Measurements from ENCODE around the gene S100A1. TPM values are rescaled to one million over a fixed set of nuclear protein-coding genes. Genes with fewer than 3 reads are reported as not detected.
A peak's percentile ranks its signal among the peaks of the same experiment; 100 is the strongest.

Gene S100A1
- total RNA-seq, 1 donor from 2014 or later = not detected

GRCh38 chr1:153610811-153611301, 17.4 kb upstream of the S100A1 start:
- intact Hi-C loops (cut with DNase I) = no loop called here
- no peak for ATAC-seq
- Histone ChIP-seq H3K4me1 (peaks cover 37% of the 10 kb centered on the region), H3K27ac (peak overlapping the region; percentile 93), H3K27me3 (no peaks in the 10 kb centered on the region), H3K4me3 (no peak overlapping the region), H3K36me3 (peaks cover 13% of the 10 kb centered on the region), H3K9me3 (no peaks in the 10 kb centered on the region)
- DNase-seq = no peak
- no peak for TF ChIP-seq CTCF (IDR thresholded peaks at IDR 0.05)

- ATAC-seq = no peak
- H3K27ac ChIP-seq = peak overlapping the region; percentile 93
- intact Hi-C loops (cut with DNase I) = no loop called here
- no peaks in the 10 kb centered on the region for H3K27me3 ChIP-seq
- peak overlapping the region; percentile 22 for H3K4me3 ChIP-seq
- no peak for TF ChIP-seq CTCF (IDR thresholded peaks at IDR 0.05)
- H3K36me3 ChIP-seq = peaks cover 13% of the 10 kb centered on the region
- no peak for DNase-seq
- H3K4me1 ChIP-seq = peaks cover 42% of the 10 kb centered on the region
- no peaks in the 10 kb centered on the region for H3K9me3 ChIP-seq
Measured at GRCh38 chr1:153611356-153611755, 16.9 kb upstream of the S100A1 start.

- peak overlapping the region; percentile 61 for H3K4me3 ChIP-seq
- H3K27me3 ChIP-seq = no peaks in the 10 kb centered on the region
- peaks cover 49% of the 10 kb centered on the region for H3K4me1 ChIP-seq
- no peaks in the 10 kb centered on the region for H3K9me3 ChIP-seq
- DNase-seq (no peak), ATAC-seq (no peak)
- intact Hi-C loops (cut with DNase I) = no loop called here
- peak overlapping the region; percentile 86 for H3K27ac ChIP-seq
- peaks cover 7% of the 10 kb centered on the region for H3K36me3 ChIP-seq
- TF ChIP-seq CTCF (IDR thresholded peaks at IDR 0.05) = no peak
Measured at GRCh38 chr1:153612111-153612754, 16.0 kb upstream of the S100A1 start.

GRCh38 chr1:153612755-153613331, 15.4 kb upstream of the S100A1 start, which contains the start of gene S100A16:
TSS of gene S100A16 (minus strand) at chr1:153613137. CDS start at chr1:153608151, 4,986 bp downstream.
- Histone ChIP-seq H3K27ac (peak within 1 kb of the TSS; percentile 86), H3K4me3 (peak within 1 kb of the TSS; percentile 61), H3K27me3 (no peaks in the 10 kb centered on the region), H3K9me3 (no peaks in the 10 kb centered on the region), H3K4me1 (peaks cover 45% of the 10 kb centered on the region), H3K36me3 (peaks cover under 1% of the 10 kb centered on the region)
- ATAC-seq (peak; percentile 76), DNase-seq (peak; percentile 89)
- no peak for TF ChIP-seq CTCF (IDR thresholded peaks at IDR 0.05)
- intact Hi-C loops (cut with DNase I) = no loop called here

- H3K4me1 ChIP-seq = peaks cover 40% of the 10 kb centered on the region
Measured at GRCh38 chr1:153613406-153613805, 14.8 kb upstream of the S100A1 start.

More at GRCh38 chr1:153613406-153613805, 14.8 kb upstream of the S100A1 start:
- ATAC-seq (no peak), DNase-seq (no peak)
- Histone ChIP-seq H3K27me3 (no peaks in the 10 kb centered on the region), H3K36me3 (no peaks in the 10 kb centered on the region), H3K27ac (peak overlapping the region; percentile 86), H3K9me3 (no peaks in the 10 kb centered on the region), H3K4me3 (no peak overlapping the region)
- intact Hi-C loops (cut with DNase I) = no loop called here
- no peak for TF ChIP-seq CTCF (IDR thresholded peaks at IDR 0.05)

Data from upper lobe of right lung (tissue), 1 donor.